GM18505 (cell line): ENCODE results near the gene KIF26A.

Experiments used
- ATAC-seq: cut with Tn5 transposase; IDR thresholded peaks from one replicate; pipeline ENCODE4 v1.9.1; 2021; ENCODE audit not compliant: unreplicated experiment
- POLR2A ChIP-seq: IDR thresholded peaks from 4 replicates; pipeline ENCODE4 v1.6.1; 2011; ENCODE audit warnings: borderline replicate concordance; ENCODE audit not compliant: insufficient read depth, insufficient read length; ENCODE audit errors: extremely low read depth

The KIF26A gene

DNA sequence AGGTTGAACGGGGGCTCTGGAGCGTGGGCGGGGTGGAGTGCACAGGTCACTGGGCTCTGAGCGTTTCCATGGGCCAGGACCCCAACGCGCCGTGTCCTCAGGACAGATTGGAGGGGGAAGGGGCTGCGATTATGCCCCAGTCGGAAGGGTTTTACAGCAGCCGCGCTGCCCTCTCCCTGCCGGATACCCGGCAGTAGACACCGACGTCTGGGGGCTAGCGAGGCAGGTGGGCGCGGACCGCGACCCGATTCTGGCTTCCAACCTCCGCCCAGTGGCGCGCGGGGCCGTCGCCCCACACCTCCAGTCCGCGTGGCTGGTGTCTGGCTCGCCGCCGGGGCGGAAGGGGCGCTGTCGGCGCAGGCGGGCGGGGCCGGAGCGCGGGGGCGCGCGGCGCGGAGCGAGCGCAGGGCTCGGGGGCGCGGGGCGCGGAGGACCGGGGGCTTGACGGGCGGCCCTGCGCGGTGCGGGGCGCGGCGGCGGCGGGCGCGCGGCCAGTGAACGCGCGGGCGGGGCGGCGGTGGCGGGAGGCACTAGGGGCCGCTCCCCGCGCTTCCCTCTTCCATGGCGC, 2.4 kb upstream of the KIF26A start:
- no peak for ATAC-seq
- no peak for TF ChIP-seq POLR2A

DNA sequence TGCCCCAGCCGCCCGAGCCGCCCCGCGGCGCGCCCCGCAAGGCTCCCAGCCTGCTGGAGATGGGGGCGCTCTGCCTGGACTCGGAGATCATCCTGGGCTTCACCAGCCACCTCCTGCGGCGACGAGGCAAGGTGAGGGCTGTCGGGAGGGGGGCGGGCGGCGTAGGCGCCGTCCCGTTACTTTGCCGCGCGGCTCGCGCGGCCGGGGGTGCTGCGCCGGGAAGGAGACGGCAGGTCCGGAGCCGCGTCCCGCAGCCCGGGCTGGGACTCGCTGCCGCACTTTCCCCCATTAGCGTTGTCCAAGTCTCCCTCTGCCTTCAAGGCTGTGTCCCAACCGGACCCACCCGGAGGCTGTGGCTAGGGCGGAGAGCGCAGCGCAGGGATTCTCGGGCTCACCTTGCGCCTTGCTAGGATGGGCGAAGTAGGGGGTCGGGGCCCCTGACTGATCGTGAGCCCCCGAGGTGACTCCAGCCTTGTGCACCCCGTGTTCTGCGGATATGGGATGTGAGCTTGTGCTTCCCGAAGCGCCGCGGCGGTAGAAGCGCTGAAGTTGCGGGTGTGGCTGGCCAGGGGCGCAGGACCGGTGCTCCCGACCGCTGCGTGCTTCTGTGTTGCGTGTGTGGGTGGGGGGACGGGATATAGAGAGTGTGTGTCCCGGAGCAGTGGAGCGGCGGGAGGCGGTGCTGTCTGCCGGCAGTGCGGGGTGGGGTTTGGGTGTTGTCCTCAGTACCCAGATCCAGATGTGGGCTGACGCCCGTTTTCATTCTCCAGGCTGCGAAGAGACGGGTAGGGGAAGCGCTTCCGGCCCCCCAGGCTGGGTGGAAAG, 1.7 kb upstream of the KIF26A start:
- no peak for TF ChIP-seq POLR2A
- no peak for ATAC-seq

DNA sequence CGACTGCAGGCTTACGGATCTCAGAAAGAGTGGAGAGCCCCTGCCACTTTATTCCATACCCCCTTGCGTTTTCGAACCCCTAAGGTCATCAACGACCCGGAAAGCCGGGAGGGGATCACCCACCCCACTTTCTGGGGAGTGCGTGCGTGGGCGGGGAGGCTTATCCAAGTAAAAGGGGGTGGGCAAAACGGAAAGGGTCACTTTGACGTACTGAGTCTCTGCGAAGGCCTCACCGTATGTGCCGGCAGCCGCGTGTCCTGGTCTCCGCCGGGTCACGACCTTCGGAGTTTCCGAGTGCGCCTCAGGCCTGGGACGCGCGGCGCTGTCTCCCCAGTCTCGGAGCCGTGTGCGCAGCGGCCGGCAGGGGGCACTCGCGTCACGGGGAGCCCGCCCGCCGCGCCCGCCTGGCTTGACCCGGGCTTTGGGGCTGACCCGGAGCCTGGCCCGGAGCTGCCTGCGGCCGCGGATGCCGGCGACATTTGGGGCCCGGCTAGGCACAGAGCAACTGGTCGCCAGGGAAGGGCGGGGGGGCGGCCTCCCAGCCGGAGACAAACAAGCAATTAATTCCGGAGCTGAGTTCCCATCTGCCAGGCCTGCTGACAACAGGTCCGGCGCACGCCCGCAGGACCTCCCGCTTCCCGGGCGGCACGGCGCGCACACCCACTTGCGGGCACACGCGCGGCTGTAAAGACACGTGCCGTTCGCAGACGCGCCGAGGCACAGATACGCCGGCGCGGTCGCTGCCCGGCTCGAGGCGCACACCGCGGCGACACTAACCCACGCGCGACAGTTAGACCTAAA, 890 bp upstream of the KIF26A start:
- no peak for TF ChIP-seq POLR2A
- ATAC-seq, result no peak

DNA sequence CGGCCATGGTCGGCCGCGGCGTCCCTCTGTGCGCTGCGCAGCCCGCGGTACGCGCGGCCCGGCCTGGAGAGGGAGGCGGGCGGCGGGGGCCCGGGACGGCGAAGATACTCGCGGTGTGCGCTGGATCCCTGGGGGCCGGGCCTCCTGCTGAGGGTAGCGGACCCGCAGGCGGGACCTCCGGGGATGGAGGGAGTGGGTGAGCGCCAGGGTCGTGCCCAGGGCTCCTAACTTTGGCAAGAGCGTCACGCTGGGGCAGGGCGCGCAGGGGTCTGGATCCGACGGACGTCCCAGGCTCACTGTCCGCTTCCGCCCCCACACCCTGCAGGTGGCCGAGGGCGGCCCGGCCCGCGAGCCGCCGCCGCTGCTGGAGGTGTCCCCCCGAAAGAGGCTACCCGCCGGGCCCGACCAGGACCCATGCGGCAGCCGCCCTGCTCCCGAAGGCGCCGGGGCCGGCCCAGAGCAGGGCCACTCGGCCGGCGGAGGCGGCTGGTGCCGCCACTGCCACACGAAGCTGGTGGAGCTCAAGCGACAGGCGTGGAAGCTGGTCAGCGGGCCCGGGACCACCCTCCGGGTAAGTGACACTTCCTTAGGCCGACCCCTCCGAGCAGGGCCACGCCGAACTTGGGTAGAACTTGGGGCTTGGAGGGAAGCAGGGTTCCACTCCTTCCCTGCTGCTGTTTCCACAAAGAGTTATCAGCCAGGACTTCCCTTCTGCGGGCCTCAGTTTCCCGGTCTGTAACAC, 502 bp downstream of the KIF26A start:
- TF ChIP-seq POLR2A, result no peak
- ATAC-seq, result no peak

DNA sequence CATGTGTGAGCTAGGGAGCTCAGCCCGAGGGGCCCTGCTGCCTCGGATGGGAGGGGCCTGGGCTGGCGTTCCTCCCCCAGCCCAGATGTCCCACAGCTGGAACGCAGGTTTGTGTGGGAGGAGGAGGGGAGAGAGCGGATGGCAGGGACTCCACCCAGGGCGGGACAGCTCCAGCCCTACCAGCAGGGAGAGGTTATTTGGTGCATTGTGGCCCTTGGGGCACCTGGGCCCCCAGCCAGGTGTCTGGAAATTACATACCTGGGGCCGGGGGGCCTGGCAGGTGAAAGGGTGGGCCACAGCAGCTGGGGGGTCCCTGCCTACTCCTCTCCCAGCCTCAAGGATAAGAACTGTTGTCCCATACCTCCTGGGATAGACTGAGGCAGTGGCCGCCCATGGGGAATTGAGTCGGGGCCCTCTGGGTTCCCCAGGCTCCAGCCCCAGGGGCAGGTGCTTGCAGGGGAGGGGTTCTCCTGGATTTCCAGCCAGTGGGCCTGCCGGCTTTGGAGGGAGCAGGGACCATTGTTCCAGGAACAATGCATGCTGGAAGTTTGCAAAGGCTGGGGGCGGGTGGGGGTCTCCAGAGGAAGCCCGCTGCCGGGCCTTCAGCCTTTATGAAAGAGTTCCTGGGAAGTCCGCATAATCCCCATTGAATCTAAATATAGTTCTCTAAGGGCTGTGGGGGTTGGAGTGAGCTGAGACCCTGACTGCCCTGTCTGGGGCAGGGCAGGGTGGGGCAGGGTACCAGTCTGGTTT, 1.2 kb downstream of the KIF26A start:
- no peak for ATAC-seq
- no peak for TF ChIP-seq POLR2A

DNA sequence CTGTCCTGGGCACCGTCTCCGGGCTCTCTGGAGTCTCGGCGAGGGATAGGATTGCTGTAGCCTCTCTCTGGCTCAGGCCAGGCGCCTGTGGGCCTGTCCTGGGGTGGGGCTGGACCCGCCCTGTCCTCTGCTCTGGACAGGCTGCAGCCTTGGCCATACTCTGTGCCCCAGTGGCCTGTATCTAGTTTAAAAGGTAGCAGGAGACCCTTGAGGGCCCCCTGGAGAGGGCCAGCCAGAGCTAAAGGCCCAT, 1.8 kb downstream of the KIF26A start:
- TF ChIP-seq POLR2A, result no peak
- no peak for ATAC-seq

DNA sequence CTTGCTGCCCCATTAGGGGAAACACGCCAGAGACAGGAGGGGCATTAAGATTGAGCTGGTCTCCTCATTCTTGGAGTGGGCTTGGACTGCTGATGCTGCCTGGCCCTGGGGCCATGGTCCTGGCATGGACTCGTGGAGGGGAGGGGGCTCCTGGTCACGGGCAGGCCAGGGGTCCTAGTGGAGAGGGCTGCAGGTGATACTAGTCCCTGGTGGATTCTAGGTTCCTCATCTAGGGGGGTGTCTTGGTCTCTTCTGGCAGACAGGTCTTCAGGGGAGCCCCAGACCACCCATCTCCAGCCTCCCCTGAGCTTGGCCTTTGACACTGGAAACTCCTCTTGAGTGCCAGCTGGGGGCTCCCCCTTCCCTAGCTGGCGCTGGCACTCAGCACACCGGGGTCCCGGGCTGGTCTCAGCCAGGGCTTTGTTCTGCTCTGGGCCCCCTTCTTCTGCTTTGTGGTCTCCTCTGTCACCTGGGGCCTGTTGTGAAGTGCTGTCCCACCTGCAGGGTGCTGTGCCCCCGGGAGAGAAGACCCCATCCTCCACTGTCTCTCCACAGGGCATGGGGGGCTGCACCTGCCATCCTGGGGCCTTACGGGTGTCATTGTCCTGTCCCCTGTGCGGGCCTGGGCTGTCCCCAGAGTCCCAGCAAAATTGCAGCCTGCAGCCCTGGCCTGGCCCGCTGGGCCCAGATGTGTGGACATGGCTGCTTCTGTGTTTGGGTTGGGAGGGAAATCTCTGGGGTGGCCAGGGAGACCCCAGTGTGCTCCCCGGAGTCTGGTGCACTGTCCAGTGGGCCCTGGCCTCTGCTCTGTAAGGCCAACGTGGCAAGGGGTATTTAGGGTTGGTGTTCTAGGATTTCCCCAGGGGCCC, 2.3 kb downstream of the KIF26A start:
- no peak for ATAC-seq
- TF ChIP-seq POLR2A, result no peak

DNA sequence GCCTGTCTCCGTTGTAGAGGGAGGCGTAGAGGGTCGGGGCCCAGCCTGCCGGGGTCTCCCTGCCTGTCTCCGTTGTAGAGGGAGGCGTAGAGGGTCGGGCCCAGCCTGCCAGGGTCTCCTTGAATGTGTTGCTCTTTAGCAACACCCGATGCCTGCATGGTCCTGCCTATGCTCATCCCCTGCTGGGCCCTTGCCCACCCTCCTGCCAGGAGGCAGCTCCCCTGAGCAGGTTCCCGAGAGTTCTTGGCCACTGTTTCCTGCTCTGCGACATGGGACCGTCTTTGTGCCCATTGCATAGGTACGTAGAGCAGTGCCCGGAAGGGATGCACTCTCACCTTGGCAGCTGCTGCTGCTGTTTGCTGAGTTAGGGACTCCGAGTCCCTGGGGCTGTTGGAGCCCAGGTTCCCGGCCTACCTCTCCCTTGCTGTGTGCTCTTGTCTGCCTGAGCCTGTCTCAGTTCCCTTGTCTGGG, 3.3 kb downstream of the KIF26A start:
- no peak for TF ChIP-seq POLR2A
- ATAC-seq, result no peak

DNA sequence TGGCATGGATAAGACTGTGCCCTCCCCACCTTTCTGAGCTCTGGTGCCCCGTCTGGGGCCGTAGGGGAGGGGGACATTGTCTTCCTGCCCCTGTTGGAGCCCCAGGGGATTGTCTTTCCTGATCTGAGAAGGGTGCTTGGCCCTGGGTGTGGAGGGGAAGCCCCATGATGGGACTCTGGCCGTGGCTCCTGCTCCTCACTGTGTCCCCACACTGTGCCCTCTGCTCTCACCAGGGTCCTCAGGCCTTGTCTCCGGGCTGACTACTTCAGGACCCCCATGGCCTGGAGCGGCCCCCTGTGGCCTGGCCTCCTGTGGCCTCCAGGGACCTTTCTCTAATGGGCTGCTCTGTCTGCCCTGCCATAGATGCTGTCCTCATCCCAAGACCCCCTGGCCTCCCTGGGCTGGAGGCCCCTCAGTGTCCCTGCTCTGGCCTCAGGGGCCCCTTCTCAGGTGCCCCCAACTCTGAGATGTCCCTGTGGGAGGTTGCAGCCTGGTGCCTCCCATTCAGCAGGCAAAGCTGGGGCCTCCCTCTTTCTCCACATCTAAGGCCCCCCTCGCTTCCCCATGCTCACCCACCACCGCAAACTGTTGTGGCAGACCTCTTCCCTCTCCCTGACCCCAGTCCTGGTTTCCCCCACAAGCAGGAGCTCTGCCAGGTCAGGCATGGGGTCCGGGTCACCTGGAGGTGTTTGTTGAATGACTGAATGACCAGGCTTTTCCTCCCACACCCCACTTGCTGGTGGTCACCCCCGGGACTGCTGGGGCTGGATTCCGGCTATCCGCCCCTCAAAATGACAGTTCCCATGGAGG, 4.0 kb downstream of the KIF26A start:
- TF ChIP-seq POLR2A, result no peak
- no peak for ATAC-seq

DNA sequence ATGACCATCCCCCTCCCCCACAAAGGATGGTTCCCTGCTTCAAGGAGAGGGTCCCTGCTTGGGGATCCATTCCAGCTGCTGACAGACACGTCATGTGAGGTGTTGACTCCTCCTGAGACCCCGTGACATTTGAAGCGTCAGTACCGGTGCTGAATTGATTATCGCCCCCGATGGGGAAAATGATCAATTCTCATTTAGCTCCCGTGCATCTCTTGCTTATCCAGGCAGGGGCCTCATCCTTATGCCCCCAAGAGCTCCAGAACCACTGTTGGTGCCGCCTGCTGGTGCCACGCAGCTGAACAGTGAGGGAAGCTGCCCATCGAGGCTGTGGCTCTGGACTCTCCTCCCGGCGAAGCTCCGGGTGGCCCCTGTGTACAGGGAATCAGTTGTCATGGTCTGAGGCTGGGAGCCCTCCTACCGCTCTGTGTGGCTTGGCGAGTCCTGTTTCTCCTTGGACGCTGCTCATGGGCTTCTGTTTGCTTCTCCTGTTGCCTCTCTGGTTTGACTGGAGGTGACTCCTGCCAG, 4.6 kb downstream of the KIF26A start:
- ATAC-seq, result no peak
- no peak for TF ChIP-seq POLR2A
